Measurements from ENCODE around the gene RIC1.

Gene RIC1

GRCh38 chr9:5750569-5750968 lies 121.7 kb downstream of the RIC1 start:
- TF ChIP-seq, protein P1, sequence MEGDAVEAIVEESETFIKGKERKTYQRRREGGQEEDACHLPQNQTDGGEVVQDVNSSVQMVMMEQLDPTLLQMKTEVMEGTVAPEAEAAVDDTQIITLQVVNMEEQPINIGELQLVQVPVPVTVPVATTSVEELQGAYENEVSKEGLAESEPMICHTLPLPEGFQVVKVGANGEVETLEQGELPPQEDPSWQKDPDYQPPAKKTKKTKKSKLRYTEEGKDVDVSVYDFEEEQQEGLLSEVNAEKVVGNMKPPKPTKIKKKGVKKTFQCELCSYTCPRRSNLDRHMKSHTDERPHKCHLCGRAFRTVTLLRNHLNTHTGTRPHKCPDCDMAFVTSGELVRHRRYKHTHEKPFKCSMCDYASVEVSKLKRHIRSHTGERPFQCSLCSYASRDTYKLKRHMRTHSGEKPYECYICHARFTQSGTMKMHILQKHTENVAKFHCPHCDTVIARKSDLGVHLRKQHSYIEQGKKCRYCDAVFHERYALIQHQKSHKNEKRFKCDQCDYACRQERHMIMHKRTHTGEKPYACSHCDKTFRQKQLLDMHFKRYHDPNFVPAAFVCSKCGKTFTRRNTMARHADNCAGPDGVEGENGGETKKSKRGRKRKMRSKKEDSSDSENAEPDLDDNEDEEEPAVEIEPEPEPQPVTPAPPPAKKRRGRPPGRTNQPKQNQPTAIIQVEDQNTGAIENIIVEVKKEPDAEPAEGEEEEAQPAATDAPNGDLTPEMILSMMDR (IDR thresholded peaks at IDR 0.05), result no peak
- no peak overlapping the region for H3K4me3 ChIP-seq
- DNase-seq (ENCODE audit: low spot score), result no peak
- H3K27ac ChIP-seq, result no peak overlapping the region

DNA sequence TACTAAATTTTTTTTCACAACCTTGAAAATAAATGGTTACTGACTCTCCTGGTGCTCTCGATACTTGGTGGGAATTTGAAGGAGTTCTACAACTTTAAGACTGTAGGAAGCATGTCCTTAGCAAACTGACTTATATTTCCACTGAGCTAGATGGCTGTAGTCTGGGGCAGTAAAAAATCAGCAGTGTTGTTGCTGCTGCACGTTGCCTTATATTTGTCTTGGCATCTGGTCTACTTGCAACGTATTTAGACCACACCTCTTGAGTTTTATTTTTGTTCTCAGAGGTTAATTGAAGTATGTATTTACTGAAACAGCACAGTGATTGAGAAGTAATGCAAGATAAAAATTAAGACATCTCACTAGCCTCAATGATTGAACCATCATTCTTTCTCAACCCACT lies 127.7 kb downstream of the RIC1 start:
- no peak overlapping the region for H3K27ac ChIP-seq

GRCh38 chr9:5760338-5760737 lies 131.4 kb downstream of the RIC1 start:
- TF ChIP-seq, protein P1 (IDR thresholded peaks at IDR 0.05), result no peak
- Histone ChIP-seq H3K27ac (no peak overlapping the region), H3K4me3 (no peak overlapping the region)
- DNase-seq (ENCODE audit: low spot score), result no peak

More for the DNA sequence above, 127.7 kb downstream of the RIC1 start:
- TF ChIP-seq, protein P1 (IDR thresholded peaks at IDR 0.05), result no peak
- DNase-seq (ENCODE audit: low spot score), result no peak
- H3K4me3 ChIP-seq, result no peak overlapping the region

- TF ChIP-seq, protein P1 (IDR thresholded peaks at IDR 0.05), result no peak
- no peak for DNase-seq (ENCODE audit: low spot score)
- H3K27ac ChIP-seq, result no peak overlapping the region
Measured at GRCh38 chr9:5762421-5762820, 133.5 kb downstream of the RIC1 start.

GRCh38 chr9:5764130-5764868 lies 135.4 kb downstream of the RIC1 start:
- TF ChIP-seq, protein P1 (IDR thresholded peaks at IDR 0.05), result no peak
- DNase-seq (ENCODE audit: low spot score), result no peak
- Histone ChIP-seq H3K4me3 (no peak overlapping the region), H3K27ac (no peak overlapping the region)

More at GRCh38 chr9:5762421-5762820, 133.5 kb downstream of the RIC1 start:
- H3K4me3 ChIP-seq, result no peak overlapping the region

GRCh38 chr9:5767968-5768932 lies 139.3 kb downstream of the RIC1 start:
- no peak overlapping the region for H3K27ac ChIP-seq
- no peak for DNase-seq (ENCODE audit: low spot score)
- TF ChIP-seq, protein P1 (IDR thresholded peaks at IDR 0.05), result no peak
- no peak overlapping the region for H3K4me3 ChIP-seq

Data from coronary artery (tissue), 2 donors.